HepG2 (cell line): ENCODE data around the gene ACTR1A. TPM values are rescaled to one million over a fixed set of nuclear protein-coding genes. Genes with fewer than 3 reads are reported as not detected.
A peak's percentile ranks its signal among the peaks of the same experiment; 100 is the strongest.

Experiments
- BCL6 ChIP-seq: IDR thresholded peaks from 2 replicates; pipeline ENCODE4 v1.6.1; 2016; ENCODE audit warnings: missing genetic modification reagents, missing compliant biosample characterization
- CBX5 ChIP-seq: sonication (generic); formaldehyde crosslinking; IDR thresholded peaks from 2 replicates; pipeline ENCODE4 v1.4.0; 2020; ENCODE audit warnings: missing genetic modification reagents, borderline replicate concordance
- CHD2 ChIP-seq: IDR thresholded peaks from 2 replicates; pipeline ENCODE4 v1.6.1; 2011; ENCODE audit warnings: low read depth, low read length, improper control_type of control experiment
- CREB1 ChIP-seq, 2 experiments: fragments of 450-650 bp in 1 of 2; IDR thresholded peaks; 2 replicates each; pipeline ENCODE4 v1.6.1; 2016 to 2017; ENCODE audit warnings: control low read depth in 1 of 2, mild to moderate bottlenecking in 1 of 2, missing compliant biosample characterization in 1 of 2, missing genetic modification characterization in 1 of 2
- GABPB1 ChIP-seq: IDR thresholded peaks from 2 replicates; pipeline ENCODE4 v1.6.1; 2016; ENCODE audit warnings: mild to moderate bottlenecking, missing genetic modification reagents, moderate library complexity, missing compliant biosample characterization
- GTF3A ChIP-seq: sonication (generic); formaldehyde crosslinking; conservative IDR thresholded peaks from 2 replicates; pipeline ENCODE4 v1.4.0; 2020; ENCODE audit warnings: mild to moderate bottlenecking, missing genetic modification reagents
- HCFC1 ChIP-seq: fragments of 150-350 bp; IDR thresholded peaks from 2 replicates; pipeline ENCODE4 v1.6.1; 2014; ENCODE audit warnings: low read depth, low read length
- MATR3 ChIP-seq: sonication (generic); formaldehyde crosslinking; IDR thresholded peaks from 2 replicates; pipeline ENCODE4 v1.4.0; 2020; ENCODE audit warnings: missing genetic modification reagents
- SP4 ChIP-seq: sonication (generic); formaldehyde crosslinking; IDR thresholded peaks from 2 replicates; pipeline ENCODE4 v1.8.1; 2023; ENCODE audit warnings: mild to moderate bottlenecking, missing genetic modification reagents
- TAF1 ChIP-seq: sonication (generic); formaldehyde crosslinking; IDR thresholded peaks from 2 replicates; pipeline ENCODE4 v1.4.0; 2020; ENCODE audit warnings: missing genetic modification reagents
- TARDBP ChIP-seq: sonication (generic); formaldehyde crosslinking; IDR thresholded peaks from 2 replicates; pipeline ENCODE4 v1.8.0; 2022; ENCODE audit warnings: mild to moderate bottlenecking, missing genetic modification reagents
- ZBTB38 ChIP-seq: sonication (generic); formaldehyde crosslinking; IDR thresholded peaks from 2 replicates; pipeline ENCODE4 v1.5.1; 2020; ENCODE audit warnings: mild to moderate bottlenecking, missing genetic modification reagents
- ZFX ChIP-seq: sonication (generic); formaldehyde crosslinking; IDR thresholded peaks from 2 replicates; pipeline ENCODE4 v1.4.0; 2020; ENCODE audit warnings: mild to moderate bottlenecking, low read depth, missing genetic modification reagents, moderate library complexity
- ZNF138 ChIP-seq: sonication (generic); formaldehyde crosslinking; IDR thresholded peaks from 2 replicates; pipeline ENCODE4 v1.5.0; 2020; ENCODE audit warnings: mild to moderate bottlenecking, low read depth, missing genetic modification reagents
- ZNF207 ChIP-seq: fragments of 450-650 bp; IDR thresholded peaks from 2 replicates; pipeline ENCODE4 v1.6.1; 2016; ENCODE audit warnings: antibody characterized with exemption, borderline replicate concordance
- ZNF224 ChIP-seq: sonication (generic); formaldehyde crosslinking; IDR thresholded peaks from 2 replicates; pipeline ENCODE4 v1.5.0; 2020; ENCODE audit warnings: mild to moderate bottlenecking, missing genetic modification reagents
- ZNF264 ChIP-seq: sonication (generic); formaldehyde crosslinking; IDR thresholded peaks from 2 replicates; pipeline ENCODE4 v1.4.0; 2020; ENCODE audit warnings: missing genetic modification reagents
- ZNF850 ChIP-seq: sonication (generic); formaldehyde crosslinking; conservative IDR thresholded peaks from 2 replicates; pipeline ENCODE4 v1.9.0; 2021; ENCODE audit warnings: mild to moderate bottlenecking, missing genetic modification reagents
- polyA plus RNA-seq, 8 experiments: library from polyadenylated mRNA; depleted of rRNA in 3 of 8; stranded (reverse) in 7 of 8; unstranded in 1 of 8; fragments of >200 nt; fragmentation: Illumina TruSeq in 4 of 8; extraction: Trizol in 4 of 8; gene quantifications; 2 replicates each; pipeline versions ENCODE4 v1.2.1 to v1.2.3, GENCODE V29; 2011 to 2016; ENCODE audit warnings: low read depth in 4 of 8, missing spikeins in 1 of 8, mixed read lengths in 1 of 8; ENCODE audit not compliant: insufficient read depth in 1 of 8
- total RNA-seq, 5 experiments: library from RNA; depleted of rRNA; stranded (reverse); fragments of >200 nt; fragmentation: Illumina TruSeq; extraction: Trizol; gene quantifications; 2 replicates each; pipeline ENCODE4 v1.2.3, GENCODE V29; 2016; ENCODE audit warnings: low read depth in 1 of 5
- TF ChIP-seq, protein P1 (sequence below), 2 experiments: IDR thresholded peaks; 2 replicates each; pipeline ENCODE4 v1.6.1; 2011 to 2012; ENCODE audit warnings: low read length in 2 of 2, borderline replicate concordance in 1 of 2, low read depth in 1 of 2, mild to moderate bottlenecking in 1 of 2, moderate library complexity in 1 of 2
- TF ChIP-seq, protein P2 (sequence below): sonication (generic); formaldehyde crosslinking; IDR thresholded peaks from 2 replicates; pipeline ENCODE4 v1.4.0; 2020; ENCODE audit warnings: missing genetic modification reagents, borderline replicate concordance
- TF ChIP-seq, protein P3 (sequence below): sonication (generic); formaldehyde crosslinking; IDR thresholded peaks from 2 replicates; pipeline ENCODE4 v1.8.0; 2022; ENCODE audit warnings: missing genetic modification reagents, mild to moderate bottlenecking, borderline replicate concordance

The ACTR1A gene
- total and polyA plus RNA-seq, 2 of the 13 experiments (the other 11 are each of a cell fraction or from before 2014, with no cell fraction given): 59.6 to 62.8 TPM

DNA sequence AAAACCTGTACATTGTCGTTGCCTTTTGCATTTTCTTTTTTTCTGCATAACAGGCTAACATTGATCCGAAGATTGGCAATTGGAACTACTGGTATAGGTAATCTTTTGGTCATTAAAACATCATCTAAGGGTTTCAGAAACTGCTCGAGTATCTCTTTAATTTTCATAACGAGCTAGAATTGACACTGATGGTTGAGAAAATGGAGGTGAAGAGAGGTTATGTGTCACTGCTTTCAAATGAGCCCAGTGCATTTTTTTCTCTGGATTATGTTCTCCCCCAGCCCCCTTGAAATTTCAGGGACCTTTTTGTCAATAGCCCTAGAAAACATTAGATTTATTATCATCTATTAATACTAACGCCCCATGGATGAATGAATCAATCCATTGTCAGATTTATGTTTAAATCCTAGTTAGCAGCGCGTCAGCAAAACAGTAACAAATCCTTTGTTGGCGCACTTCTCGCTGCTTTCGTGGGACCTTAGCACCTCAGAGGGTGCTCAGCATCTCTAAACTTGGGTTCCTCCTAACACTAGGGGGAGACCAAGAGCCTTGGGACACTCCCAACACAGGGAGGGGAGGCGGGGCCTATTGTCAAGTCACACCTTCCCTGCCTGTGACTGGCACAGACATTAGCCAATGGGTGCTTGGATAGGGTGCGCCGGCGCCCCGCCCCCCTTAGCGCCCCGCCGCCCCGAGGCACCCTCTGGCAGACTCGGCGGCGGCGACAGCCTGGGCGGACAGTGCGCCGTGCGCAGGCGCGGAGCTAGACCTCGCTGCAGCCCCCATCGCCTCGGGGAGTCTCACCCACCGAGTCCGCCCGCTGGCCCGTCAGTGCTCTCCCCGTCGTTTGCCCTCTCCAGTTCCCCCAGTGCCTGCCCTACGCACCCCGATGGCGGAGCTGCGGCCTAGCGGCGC is 1.0 kb upstream of the ACTR1A start, which contains the start of gene SUFU (continued):
- TF ChIP-seq ZFX (CRISPR knock-in tag) (peak; percentile 79; the same call in 1 of the 2 replicates), ZNF850 (CRISPR knock-in tag) (no peak), ZNF138 (CRISPR knock-in tag) (0 out of 2 replicates have a peak, but pooled peaks have one; percentile 50), CHD2 (no peak), BCL6 (peak; percentile 27; the same call in 1 of the 2 replicates), ZBTB38 (CRISPR knock-in tag) (no peak), ZNF207 (no peak), MATR3 (no peak), TAF1 (CRISPR knock-in tag) (peak; percentile 95), SP4 (CRISPR knock-in tag) (peak; percentile 95), GABPB1 (CRISPR knock-in tag) (peak; percentile 76), TARDBP (CRISPR knock-in tag) (peak; percentile 68), ZNF264 (no peak), ZNF224 (CRISPR knock-in tag) (no peak), GTF3A (CRISPR knock-in tag) (no peak), CREB1 (IDR thresholded peaks at IDR 0.05) (peak; percentile 69), CREB1 (CRISPR knock-in tag; IDR thresholded peaks at IDR 0.05) (peak; percentile 48; the same call in 1 of the 2 replicates), HCFC1 (peak; percentile 46), CBX5 (CRISPR knock-in tag) (0 out of 2 replicates have a peak, but pooled peaks have one; percentile 8)
- TF ChIP-seq, protein P1, sequence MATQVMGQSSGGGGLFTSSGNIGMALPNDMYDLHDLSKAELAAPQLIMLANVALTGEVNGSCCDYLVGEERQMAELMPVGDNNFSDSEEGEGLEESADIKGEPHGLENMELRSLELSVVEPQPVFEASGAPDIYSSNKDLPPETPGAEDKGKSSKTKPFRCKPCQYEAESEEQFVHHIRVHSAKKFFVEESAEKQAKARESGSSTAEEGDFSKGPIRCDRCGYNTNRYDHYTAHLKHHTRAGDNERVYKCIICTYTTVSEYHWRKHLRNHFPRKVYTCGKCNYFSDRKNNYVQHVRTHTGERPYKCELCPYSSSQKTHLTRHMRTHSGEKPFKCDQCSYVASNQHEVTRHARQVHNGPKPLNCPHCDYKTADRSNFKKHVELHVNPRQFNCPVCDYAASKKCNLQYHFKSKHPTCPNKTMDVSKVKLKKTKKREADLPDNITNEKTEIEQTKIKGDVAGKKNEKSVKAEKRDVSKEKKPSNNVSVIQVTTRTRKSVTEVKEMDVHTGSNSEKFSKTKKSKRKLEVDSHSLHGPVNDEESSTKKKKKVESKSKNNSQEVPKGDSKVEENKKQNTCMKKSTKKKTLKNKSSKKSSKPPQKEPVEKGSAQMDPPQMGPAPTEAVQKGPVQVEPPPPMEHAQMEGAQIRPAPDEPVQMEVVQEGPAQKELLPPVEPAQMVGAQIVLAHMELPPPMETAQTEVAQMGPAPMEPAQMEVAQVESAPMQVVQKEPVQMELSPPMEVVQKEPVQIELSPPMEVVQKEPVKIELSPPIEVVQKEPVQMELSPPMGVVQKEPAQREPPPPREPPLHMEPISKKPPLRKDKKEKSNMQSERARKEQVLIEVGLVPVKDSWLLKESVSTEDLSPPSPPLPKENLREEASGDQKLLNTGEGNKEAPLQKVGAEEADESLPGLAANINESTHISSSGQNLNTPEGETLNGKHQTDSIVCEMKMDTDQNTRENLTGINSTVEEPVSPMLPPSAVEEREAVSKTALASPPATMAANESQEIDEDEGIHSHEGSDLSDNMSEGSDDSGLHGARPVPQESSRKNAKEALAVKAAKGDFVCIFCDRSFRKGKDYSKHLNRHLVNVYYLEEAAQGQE (IDR thresholded peaks at IDR 0.05; ENCODE audit: borderline replicate concordance in 1 of 2, low read depth in 1 of 2, low read length in 2 of 2): peak in 1 of 2 experiments; percentile 46; a peak in 1 of 4 replicates
- TF ChIP-seq, protein P2, sequence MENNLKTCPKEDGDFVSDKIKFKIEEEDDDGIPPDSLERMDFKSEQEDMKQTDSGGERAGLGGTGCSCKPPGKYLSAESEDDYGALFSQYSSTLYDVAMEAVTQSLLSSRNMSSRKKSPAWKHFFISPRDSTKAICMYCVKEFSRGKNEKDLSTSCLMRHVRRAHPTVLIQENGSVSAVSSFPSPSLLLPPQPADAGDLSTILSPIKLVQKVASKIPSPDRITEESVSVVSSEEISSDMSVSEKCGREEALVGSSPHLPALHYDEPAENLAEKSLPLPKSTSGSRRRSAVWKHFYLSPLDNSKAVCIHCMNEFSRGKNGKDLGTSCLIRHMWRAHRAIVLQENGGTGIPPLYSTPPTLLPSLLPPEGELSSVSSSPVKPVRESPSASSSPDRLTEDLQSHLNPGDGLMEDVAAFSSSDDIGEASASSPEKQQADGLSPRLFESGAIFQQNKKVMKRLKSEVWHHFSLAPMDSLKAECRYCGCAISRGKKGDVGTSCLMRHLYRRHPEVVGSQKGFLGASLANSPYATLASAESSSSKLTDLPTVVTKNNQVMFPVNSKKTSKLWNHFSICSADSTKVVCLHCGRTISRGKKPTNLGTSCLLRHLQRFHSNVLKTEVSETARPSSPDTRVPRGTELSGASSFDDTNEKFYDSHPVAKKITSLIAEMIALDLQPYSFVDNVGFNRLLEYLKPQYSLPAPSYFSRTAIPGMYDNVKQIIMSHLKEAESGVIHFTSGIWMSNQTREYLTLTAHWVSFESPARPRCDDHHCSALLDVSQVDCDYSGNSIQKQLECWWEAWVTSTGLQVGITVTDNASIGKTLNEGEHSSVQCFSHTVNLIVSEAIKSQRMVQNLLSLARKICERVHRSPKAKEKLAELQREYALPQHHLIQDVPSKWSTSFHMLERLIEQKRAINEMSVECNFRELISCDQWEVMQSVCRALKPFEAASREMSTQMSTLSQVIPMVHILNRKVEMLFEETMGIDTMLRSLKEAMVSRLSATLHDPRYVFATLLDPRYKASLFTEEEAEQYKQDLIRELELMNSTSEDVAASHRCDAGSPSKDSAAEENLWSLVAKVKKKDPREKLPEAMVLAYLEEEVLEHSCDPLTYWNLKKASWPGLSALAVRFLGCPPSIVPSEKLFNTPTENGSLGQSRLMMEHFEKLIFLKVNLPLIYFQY: no peak
- TF ChIP-seq, protein P3, sequence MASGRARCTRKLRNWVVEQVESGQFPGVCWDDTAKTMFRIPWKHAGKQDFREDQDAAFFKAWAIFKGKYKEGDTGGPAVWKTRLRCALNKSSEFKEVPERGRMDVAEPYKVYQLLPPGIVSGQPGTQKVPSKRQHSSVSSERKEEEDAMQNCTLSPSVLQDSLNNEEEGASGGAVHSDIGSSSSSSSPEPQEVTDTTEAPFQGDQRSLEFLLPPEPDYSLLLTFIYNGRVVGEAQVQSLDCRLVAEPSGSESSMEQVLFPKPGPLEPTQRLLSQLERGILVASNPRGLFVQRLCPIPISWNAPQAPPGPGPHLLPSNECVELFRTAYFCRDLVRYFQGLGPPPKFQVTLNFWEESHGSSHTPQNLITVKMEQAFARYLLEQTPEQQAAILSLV (CRISPR knock-in tag): peak; percentile 43; the same call in 1 of the 2 replicates
